ENCODE measurements around the gene MRPL23.

DNA sequence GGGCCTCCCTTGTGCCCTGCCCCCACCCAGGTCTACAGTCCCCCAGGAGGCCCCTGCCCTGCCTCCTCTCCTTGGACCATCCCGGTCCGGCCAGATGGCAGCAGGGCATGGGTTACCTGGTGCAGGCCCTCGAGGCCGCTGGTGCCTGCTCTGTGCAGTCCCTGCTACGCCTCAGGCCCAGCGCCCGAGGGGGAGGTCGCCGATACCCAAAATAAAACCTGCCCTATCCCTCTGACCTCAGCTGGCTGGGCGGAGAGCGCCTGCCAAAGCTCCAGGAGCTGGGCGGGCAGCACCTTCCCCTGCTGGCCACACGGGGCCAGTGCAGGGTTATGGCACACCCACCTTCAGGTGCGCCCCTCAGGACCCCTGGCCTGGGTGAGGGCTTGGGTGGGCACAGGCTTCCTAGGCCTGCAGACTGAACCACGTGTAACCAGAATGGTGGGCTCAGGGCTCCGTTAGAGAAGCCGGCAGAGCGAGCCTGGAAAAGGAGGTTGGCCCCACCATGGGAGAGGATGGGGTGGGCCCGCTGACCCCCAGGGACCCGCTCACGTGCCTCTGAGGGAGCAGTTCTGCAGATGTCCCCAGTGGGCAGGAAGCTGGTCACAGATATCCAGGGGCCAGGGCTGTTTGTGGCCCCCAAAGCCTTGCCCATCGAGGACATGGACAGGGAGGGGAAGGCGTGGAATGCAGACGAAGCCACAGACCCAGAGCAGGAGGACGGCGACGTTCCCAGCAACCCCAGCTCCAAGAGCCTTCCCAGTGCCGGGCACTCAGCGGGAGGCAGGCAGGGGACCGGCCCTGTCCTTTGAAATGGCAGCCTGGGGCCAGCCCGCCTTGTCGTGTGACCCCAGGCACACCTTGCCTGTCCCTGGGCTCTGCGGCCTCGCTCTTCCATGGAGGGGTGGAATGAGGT, 29.4 kb upstream of the MRPL23 start:
- TF ChIP-seq, protein P1, sequence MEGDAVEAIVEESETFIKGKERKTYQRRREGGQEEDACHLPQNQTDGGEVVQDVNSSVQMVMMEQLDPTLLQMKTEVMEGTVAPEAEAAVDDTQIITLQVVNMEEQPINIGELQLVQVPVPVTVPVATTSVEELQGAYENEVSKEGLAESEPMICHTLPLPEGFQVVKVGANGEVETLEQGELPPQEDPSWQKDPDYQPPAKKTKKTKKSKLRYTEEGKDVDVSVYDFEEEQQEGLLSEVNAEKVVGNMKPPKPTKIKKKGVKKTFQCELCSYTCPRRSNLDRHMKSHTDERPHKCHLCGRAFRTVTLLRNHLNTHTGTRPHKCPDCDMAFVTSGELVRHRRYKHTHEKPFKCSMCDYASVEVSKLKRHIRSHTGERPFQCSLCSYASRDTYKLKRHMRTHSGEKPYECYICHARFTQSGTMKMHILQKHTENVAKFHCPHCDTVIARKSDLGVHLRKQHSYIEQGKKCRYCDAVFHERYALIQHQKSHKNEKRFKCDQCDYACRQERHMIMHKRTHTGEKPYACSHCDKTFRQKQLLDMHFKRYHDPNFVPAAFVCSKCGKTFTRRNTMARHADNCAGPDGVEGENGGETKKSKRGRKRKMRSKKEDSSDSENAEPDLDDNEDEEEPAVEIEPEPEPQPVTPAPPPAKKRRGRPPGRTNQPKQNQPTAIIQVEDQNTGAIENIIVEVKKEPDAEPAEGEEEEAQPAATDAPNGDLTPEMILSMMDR (conservative IDR thresholded peaks at IDR 0.05), result no peak; the same call in 1 of the 2 replicates
- TF ChIP-seq ZFX (IDR thresholded peaks at IDR 0.05), result no peak

Data from C4-2B (cell line).